HG02610 (cell line): ENCODE data around the gene CKB.
"Not testable (repeated sequence)": the region's sequence is repeated elsewhere in the genome, so short reads cannot be mapped to it uniquely, and the experiment has no call there.

Experiments used
- ATAC-seq: cut with Tn5 transposase; IDR thresholded peaks from one replicate; pipeline ENCODE4 v1.9.1; 2021; ENCODE audit warnings: mild to moderate bottlenecking, moderate library complexity; ENCODE audit not compliant: unreplicated experiment

The CKB gene

DNA sequence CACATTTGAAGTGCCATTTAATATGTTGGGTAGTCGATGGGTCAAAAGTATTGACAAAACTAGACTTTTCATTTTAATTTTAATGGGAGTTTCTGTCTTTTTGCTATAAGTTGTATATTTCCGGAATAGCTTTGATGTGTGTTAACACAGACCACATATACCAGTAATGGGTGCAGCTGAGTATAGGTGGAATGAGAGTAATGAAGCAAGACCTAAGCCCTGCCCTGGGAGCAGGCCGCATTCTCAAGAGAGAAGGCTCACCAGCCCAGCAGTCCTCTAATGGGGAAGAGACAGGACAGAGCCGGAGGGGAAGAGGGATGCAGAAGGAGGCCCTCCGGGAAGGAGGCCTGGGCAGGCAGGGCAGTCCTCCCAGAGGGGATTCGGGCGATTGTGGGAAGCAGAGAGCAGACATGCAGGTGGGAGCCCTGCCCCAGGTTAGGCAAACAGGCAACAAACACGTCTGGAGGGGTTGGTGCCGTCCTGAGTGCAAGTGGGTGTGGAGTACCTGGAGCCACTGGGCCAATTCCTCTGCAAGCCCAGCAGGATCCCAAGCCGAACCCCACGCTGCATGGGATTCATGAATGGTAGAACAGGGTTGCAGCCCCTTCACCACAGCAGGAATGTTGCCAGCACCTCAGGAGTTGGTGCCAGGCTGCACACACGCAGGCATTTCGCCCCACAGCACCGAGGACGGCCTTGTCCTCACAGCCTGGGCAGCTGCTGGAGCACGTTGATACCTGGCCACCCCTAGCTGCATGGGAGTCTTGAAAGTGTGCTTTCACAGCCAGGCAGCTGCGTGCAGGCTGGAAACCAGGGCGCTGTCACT, 7.8 kb downstream of the CKB start:
- no peak for ATAC-seq

DNA sequence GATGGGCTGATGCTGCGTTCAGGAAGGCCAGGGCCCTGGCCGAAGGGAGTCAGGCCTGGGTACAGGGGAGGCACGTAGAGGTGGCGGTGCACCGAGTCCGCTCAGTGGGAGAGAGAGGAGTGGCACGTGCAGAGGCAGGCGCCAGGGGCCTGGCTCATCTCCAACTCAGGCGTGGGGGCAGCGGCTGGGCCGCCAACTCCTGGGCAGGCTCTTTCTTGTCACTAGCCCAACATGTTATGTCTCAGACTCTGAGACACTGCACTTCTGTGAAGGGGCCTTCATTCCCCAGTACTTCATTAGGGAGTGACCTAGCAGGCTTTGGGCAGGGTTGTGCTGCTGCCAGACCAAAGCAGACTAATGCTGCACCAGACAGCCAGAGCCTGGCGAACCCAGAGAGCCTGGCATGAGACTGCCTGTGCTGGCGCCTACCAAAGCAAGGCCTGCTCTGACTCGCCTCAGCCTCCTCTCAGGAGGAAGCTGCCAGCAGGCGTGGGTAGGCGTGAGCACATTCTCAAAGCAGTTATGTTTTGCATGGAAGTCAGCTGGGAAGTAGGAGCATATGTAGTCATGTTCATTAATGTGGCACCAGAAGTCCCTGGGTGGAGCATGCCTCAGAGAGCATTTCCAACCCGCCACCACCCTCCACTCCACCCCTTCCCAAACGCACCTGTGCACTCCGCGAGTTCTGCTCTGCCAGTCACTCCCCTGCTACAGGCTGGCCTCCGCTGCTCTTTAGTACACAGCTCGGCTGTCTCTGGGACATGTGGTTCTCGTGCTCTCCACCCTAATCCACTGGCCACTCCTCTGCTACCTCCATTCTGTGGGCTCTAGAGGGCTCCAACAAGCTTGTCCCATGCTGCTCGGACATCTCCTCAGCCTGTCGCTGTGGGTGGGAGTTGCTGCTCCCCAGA, 9.7 kb downstream of the CKB start:
- ATAC-seq, result no peak

DNA sequence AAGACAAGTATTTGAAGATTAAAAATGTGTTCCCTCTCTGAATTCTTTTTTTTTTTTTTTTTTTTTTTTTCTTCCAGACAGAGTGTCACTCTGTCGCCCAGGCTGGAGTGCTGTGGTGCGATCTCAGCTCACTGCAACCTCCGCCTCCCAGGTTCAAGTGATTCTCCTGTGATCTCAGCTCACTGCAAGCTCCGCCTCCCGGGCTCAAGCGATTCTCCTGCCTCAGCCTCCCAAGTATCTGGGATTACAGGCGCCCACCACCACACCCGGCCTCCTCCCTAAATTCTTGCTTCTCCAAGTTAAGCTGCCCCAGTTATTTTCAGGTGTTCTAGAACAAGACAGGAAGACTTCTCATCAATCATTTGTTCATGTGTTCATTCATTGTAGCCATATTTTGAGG, 10.4 kb downstream of the CKB start:
- not testable (repeated sequence) for ATAC-seq

DNA sequence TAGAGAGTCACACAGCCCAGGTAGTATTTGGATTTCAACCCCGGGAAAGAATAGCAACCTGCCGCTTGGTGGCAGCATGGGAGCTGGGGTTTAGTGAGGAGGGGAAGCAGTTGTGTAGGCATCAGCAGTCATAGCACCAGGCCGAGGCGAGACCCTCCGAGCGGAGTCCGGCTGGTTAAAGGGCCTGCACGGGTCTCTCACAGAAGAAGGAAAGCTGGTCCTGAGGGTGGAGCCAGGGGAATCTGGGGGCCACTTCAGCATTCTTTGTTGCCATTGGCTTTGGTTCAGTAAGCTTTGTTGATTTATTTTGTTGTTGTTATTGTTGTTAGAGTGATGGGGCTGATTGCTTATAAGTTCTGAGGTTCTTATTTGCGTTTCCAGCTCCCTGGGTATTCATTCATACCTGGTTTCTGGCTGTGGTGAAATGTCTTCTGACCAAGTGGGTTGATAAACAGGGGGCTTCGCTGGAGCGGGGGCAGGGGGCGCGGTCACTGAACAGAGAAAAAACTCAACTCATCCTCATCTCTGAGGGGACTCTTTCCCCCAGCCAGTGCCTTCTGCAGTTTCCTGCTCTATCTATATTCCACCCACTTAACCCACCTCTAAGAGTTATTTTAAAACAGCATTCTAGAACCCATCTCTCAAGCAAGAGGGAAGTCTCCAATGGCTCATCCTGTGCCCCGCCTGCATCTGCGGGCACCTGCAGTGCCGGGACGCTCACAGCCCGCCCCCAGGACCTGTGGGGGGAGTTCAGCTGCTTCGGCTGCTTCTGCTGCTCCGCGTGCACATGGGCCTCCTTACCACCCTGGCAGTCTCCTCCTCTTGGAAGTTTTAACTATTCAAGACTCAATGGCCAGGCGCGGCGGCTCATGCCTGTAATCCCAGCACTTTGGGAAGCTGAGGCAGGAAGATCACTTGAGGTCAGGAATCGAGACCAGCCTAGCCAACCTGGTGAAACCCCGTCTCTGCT, 11.6 kb downstream of the CKB start:
- ATAC-seq, result no peak

DNA sequence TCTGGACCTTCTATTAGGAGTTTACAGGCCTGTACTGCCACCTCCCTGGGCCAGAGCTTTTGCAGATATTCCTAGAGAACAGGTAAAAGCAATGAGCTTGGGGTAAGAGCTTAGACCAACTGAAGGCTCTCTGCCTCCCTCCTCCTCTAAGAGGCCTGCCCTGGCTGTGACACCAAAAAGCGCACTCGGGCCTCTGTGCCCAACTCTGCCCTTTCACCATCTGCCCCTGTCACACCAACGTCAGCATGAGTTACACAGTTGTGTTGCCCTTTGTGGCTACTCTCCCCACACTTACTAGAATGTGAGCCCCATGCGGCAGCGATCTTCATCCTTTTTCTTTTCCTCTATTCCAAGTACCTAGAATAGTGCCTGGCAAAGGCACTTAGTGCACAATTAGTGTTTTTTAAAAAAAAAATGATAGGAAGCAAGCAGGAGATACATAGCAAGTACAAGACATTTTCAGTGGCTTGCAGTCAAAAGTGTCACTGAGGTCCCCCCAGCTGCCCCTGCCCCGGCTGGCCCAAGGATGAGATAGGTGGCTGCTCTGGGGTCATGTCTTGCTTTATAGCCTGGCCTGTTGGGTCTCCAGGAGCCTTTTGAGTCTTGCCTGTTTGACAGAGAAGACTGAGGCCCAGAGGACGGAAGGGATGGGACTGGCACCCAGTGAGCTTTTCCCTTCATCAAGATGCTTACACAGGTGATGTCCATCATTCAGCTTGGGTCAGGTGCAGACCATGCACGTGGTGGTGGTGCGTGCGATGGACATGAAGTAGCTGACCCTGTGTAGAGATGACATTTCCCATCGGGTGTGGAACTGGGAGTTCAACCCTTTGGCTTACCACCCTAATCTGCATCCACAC, 12.5 kb downstream of the CKB start:
- no peak for ATAC-seq

DNA sequence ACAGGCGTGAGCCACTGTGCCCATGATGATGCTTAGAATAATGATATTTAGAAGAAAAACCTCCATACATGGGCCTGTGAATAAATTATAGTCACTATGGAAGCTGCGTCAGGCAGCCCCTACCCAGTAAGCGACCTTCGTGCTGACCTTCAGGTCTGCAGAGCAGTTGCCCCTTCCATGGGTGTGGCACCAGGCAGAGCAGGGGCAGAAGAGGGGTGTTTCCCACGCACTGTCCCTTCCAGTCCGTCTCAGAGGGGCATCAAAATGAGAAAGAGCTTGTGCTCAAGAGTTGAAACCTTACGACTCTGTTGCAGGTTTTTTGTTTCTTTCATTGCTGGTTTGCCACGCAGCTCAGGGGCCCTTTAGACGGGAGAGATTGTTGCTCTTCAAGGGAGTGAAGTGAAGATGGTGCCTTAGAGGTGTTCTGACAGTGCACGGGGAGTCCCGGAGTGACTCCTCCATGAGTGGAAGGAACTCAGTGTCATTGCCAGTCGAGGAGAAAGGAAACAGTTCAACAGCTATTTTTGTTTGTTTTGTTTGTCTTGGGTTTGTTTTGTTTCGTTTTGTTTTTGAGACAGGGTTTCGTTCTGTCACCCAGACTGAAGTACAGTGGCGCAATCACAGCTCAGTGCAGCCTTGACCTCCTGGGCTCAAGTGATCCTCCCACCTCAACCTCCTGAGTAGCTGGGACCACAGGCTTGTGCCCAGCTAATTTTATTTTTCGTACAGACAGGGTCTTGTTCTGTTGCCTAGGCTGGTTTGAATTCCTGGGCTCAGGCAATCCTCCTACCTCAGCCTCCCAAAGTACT, 13.9 kb downstream of the CKB start:
- no peak for ATAC-seq

GRCh38 chr14:103507751-103508150, 14.9 kb downstream of the CKB start:
- ATAC-seq, result no peak

- no peak for ATAC-seq
Measured at GRCh38 chr14:103504991-103505565, 17.6 kb downstream of the CKB start.

DNA sequence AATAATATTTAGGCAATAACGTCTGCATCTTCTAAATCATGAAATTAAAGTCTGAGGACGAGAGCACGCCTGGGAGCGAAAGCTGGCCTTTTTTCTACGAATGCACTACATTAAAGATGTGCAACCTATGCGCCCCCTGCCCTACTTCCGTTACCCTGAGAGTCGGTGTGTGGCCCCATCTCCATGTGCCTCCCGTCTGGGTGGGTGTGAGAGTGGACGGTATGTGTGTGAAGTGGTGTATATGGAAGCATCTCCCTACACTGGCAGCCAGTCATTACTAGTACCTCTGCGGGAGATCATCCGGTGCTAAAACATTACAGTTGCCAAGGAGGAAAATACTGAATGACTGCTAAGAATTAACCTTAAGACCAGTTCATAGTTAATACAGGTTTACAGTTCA, 19.3 kb downstream of the CKB start:
- no peak for ATAC-seq

DNA sequence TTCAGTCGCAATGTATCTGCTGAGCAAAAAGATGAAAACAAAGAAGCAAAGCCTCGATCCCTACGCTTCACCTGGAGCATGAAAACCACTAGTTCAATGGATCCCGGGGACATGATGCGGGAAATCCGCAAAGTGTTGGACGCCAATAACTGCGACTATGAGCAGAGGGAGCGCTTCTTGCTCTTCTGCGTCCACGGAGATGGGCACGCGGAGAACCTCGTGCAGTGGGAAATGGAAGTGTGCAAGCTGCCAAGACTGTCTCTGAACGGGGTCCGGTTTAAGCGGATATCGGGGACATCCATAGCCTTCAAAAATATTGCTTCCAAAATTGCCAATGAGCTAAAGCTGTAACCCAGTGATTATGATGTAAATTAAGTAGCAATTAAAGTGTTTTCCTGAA, 19.8 kb downstream of the CKB start:
- no peak for ATAC-seq

DNA sequence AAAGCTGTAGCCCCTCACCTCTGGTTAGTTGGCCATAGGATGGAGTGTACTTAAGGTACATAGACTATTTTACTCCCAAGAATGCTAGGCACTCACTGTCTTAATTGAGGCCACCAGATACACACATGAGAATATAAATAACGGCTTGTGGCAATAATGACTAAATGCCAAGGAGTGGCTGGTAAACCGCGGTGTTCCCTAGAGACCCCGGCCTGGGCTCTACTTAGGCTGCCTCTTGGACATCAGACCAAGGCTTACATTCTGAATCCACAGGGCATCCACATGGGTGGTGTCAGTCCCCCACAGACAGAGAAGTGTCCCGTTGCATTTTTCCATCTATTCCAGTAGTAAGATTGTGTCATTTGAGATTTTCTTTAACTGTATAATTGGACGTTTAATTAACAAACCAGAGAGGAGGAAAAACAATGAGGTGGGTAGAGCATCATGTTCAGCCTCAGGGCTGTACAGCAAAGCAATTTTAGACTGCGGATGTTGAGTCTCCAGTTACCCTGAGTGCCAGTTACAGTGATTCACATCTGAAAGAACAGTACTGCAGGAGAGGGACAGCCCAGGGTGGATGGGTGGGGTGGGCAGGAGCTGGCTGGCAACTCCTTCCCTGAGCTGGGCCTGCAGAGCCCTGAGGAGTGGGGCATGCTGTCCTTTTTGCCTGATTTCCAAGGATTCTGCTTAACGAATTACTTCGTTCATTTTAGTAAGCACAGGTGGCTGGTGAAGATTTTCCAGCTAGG, 20.5 kb downstream of the CKB start:
- ATAC-seq, result no peak

DNA sequence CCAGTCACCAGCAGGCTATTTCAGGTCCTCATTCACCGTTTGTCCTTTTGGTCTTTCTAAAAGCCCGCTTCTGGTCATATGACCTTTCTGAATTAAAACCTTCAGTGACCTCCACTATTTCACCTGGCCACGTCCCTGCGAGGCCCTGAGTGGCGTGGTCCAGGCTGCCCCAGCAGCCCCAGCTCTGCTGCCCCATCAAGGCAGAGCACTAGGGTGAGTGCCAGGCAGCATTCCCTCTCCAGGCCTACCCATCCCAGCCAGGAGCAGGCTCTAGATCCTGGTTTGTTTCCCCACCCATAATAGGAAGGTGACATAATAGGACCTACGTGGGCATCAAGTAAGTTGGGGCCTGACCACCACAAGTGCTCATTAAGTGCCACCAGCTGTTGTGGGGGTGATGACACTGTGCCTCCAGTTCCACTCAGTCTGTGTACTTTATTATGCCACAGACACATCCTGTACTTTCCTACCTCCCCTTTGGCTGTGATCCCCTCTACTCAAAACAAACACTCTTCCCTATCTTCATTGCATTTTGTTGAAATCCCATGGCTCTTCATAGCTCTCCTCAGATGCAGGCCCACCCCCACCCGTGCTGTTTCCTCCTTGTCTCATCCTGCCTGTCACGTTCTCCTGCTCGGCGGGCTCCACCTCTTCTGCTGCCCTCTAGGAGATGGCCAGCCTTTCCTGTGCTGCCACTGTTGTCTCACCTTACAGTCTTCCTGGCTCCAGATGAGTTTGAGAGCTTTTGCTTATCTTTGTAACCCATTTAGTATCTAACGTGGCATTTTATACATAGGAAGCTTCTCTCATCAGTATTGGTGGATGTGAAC, 21.4 kb downstream of the CKB start:
- no peak for ATAC-seq

DNA sequence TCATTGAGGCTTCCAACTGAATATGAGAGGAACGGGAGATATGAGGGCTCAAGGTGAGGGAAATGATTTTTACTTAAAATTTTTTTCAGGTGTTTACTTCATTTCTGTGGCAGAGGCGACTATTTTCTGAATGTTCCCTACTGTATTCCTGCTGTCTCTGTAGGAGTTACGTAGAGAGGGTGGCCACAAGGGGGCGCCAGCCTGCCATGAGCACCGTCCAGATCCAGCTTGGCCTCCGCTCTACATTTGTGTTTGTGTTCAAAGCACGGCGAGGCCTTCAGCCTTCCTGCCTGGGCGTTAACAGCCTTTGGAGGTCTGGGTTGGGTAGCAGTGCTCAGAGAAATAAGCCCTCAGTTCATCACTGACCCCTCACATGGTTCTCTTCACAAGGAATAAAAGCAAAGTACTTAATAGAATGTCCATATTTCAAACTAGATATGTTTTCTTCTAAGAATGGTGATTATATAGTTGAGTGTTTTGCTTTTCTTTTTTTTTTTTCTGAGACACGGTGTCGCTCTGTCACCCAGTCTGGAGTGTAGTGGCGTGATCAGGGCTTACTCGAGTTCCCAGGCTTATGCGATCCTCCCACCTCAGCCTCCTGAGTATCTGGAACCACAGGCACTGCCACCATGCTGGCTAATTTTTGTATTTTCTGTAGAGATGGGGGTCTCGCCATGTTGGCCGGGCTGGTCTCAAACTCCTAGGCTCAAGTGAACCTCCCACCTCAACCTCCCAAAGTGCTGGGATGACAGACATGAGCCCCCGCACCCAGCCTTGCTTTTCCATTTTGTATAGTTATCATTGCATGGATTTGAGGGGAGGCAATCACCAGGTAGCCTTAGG, 22.3 kb downstream of the CKB start:
- ATAC-seq, result no peak

GRCh38 chr14:103499709-103500108, 22.9 kb downstream of the CKB start:
- ATAC-seq, result no peak

DNA sequence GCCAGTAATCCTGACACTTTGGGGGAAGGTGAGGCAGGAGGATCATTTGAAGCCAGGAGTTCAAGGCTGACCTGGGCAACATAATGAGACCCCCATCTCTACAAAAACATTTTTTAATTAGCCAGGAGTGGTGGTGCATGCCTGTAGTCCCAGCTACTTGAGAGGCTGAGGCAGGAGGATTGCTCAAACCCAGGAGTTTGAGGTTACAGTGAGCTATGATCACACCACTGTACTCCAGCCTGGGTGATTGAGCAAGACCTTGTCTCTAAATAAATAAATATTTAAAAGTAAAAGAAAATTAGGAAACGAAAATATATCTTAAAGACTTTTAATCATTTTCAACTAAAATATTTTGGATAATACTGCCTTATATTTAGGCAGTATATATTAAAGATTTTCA, 25.9 kb downstream of the CKB start:
- ATAC-seq, result no peak

GRCh38 chr14:103495854-103496253, 26.8 kb downstream of the CKB start:
- ATAC-seq, result no peak
